ENCODE measurements around the gene MGA. TPM values are rescaled to one million over a fixed set of nuclear protein-coding genes. Genes with fewer than 3 reads are reported as not detected.

Gene MGA
- total and polyA plus RNA-seq, 2 donors (not counting 3 experiments of a cell fraction or from before 2014, with no cell fraction given): 4.1 to 36.5 TPM

- Histone ChIP-seq H3K36me3 (ENCODE audit: control insufficient read depth in 2 of 2, extremely low read depth in 1 of 2, insufficient read depth in 2 of 2, low read length in 2 of 2) (no peaks in the 10 kb centered on the region), H2AFZ (ENCODE audit: low read depth, low read length) (no peak overlapping the region), H3K4me1 (ENCODE audit: control insufficient read depth, extremely low read depth, insufficient read depth, low read length) (peaks cover 8% of the 10 kb centered on the region), H3K27ac (ENCODE audit: insufficient read depth, low read depth, low read length) (no peak overlapping the region), H3K9ac (replicated peaks; ENCODE audit: extremely low read depth, insufficient read depth, low read length) (no peak overlapping the region), H3K79me2 (ENCODE audit: control insufficient read depth, insufficient read depth, low read length) (peaks cover 74% of the 10 kb centered on the region), H3K4me2 (ENCODE audit: insufficient read depth, low read length) (no peak overlapping the region), H3K4me3 (replicated peaks in 1 of 3; ENCODE audit: insufficient read depth in 1 of 3, low read depth in 1 of 3, low read length in 3 of 3) (no peak overlapping the region), H3K27me3 (ENCODE audit: control insufficient read depth in 2 of 2, insufficient read depth in 2 of 2, low read length in 2 of 2) (no peaks in the 10 kb centered on the region), H3K9me1 (replicated peaks; ENCODE audit: control insufficient read depth, extremely low read depth, insufficient read depth, low read length) (no peaks in the 10 kb centered on the region), H3K9me3 (replicated peaks; ENCODE audit: control insufficient read depth, insufficient read depth, low read length) (no peaks in the 10 kb centered on the region), H4K20me1 (replicated peaks; ENCODE audit: control insufficient read depth, extremely low read depth, insufficient read depth, low read length) (peaks cover 8% of the 10 kb centered on the region)
- FAIRE-seq (no peak), DNase-seq (ENCODE audit: low read depth, low spot score) (no peak)
- TF ChIP-seq GATA2 (IDR thresholded peaks at IDR 0.05; ENCODE audit: insufficient read depth, insufficient read length, low read depth, low read length): no peak
- TF ChIP-seq POLR2AphosphoS5 (IDR thresholded peaks at IDR 0.05; ENCODE audit: insufficient read depth, low read depth, low read length): no peak
- TF ChIP-seq MYC (IDR thresholded peaks at IDR 0.05; ENCODE audit: low read depth, low read length): no peak
- TF ChIP-seq, protein P1, sequence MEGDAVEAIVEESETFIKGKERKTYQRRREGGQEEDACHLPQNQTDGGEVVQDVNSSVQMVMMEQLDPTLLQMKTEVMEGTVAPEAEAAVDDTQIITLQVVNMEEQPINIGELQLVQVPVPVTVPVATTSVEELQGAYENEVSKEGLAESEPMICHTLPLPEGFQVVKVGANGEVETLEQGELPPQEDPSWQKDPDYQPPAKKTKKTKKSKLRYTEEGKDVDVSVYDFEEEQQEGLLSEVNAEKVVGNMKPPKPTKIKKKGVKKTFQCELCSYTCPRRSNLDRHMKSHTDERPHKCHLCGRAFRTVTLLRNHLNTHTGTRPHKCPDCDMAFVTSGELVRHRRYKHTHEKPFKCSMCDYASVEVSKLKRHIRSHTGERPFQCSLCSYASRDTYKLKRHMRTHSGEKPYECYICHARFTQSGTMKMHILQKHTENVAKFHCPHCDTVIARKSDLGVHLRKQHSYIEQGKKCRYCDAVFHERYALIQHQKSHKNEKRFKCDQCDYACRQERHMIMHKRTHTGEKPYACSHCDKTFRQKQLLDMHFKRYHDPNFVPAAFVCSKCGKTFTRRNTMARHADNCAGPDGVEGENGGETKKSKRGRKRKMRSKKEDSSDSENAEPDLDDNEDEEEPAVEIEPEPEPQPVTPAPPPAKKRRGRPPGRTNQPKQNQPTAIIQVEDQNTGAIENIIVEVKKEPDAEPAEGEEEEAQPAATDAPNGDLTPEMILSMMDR (IDR thresholded peaks at IDR 0.05; ENCODE audit: extremely low read depth in 1 of 2, insufficient read depth in 1 of 2, low read depth in 1 of 2, low read length in 2 of 2): no peak
- TF ChIP-seq, protein P2, sequence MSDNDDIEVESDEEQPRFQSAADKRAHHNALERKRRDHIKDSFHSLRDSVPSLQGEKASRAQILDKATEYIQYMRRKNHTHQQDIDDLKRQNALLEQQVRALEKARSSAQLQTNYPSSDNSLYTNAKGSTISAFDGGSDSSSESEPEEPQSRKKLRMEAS (IDR thresholded peaks at IDR 0.05; ENCODE audit: insufficient read depth, insufficient read length): no peak
- intact Hi-C loops (cut with micrococcal nuclease) (loop anchor here (10.0 kb wide), 1 partner anchor 85 kb away; no protein-coding TSS in a partner anchor), dilution Hi-C loops (cut with MboI; ENCODE audit: extremely low pct_ligation_motif_present, low sequenced_read_pairs) (no loop called here)
- ChIA-PET CTCF (no interaction called here), POLR2A (no interaction called here)
- no TSS peak for BruUV-seq (replicated peaks)
Observed at GRCh38 chr15:41689834-41690233, 29.6 kb downstream of the MGA start.

DNA sequence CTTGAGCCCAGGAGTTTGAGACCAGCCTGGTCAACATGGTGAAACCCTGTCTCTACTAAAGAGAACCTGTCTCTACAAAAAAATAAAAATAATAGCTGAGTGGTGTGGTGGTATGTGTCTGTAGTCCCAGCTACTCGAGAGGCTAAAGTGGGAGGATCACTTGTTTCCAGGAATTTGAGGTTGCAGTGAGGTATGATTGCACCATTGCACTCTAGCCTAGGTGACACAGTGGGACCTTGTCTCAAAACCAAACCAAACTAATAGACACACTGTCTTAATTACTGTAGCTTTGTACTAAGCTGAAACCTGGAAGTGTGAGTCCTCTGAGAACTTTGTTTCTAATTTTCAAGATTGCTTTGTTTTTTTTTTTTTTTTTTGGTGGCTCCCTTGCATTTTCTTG lies 30.4 kb downstream of the MGA start:
- no peak for FAIRE-seq
- POLR2A ChIA-PET: no interaction called here
- TF ChIP-seq EZH2 (IDR thresholded peaks at IDR 0.05; ENCODE audit: borderline replicate concordance, low read depth, low read length, severe bottlenecking) (no peak), MYC (IDR thresholded peaks at IDR 0.05; ENCODE audit: low read depth, low read length) (no peak), FOS (IDR thresholded peaks at IDR 0.05; ENCODE audit: borderline replicate concordance, insufficient read depth, low read length) (no peak), JUN (IDR thresholded peaks at IDR 0.05; ENCODE audit: borderline replicate concordance, insufficient read depth, insufficient read length, low read depth) (no peak)
- TF ChIP-seq, protein P2 (IDR thresholded peaks at IDR 0.05; ENCODE audit: insufficient read depth, insufficient read length): no peak

More for the DNA sequence above, 30.4 kb downstream of the MGA start:
- DNase-seq (ENCODE audit: low read depth, low spot score): no peak
- Histone ChIP-seq H3K9ac (replicated peaks; ENCODE audit: extremely low read depth, insufficient read depth, low read length) (no peak overlapping the region), H3K9me3 (replicated peaks; ENCODE audit: control insufficient read depth, insufficient read depth, low read length) (no peaks in the 10 kb centered on the region), H4K20me1 (replicated peaks; ENCODE audit: control insufficient read depth, extremely low read depth, insufficient read depth, low read length) (peaks cover 8% of the 10 kb centered on the region), H3K27me3 (ENCODE audit: control insufficient read depth in 2 of 2, insufficient read depth in 2 of 2, low read length in 2 of 2) (no peaks in the 10 kb centered on the region), H3K79me2 (ENCODE audit: control insufficient read depth, insufficient read depth, low read length) (peaks cover 74% of the 10 kb centered on the region), H3K4me1 (ENCODE audit: control insufficient read depth, extremely low read depth, insufficient read depth, low read length) (peaks cover 14% of the 10 kb centered on the region), H3K4me3 (replicated peaks in 1 of 3; ENCODE audit: insufficient read depth in 1 of 3, low read depth in 1 of 3, low read length in 3 of 3) (no peak overlapping the region), H3K27ac (ENCODE audit: insufficient read depth, low read depth, low read length) (no peak overlapping the region), H2AFZ (ENCODE audit: low read depth, low read length) (no peak overlapping the region), H3K9me1 (replicated peaks; ENCODE audit: control insufficient read depth, extremely low read depth, insufficient read depth, low read length) (no peaks in the 10 kb centered on the region), H3K36me3 (ENCODE audit: control insufficient read depth in 2 of 2, extremely low read depth in 1 of 2, insufficient read depth in 2 of 2, low read length in 2 of 2) (no peaks in the 10 kb centered on the region), H3K4me2 (ENCODE audit: insufficient read depth, low read length) (no peak overlapping the region)
- no TSS peak for BruUV-seq (replicated peaks)
- intact Hi-C loops (cut with micrococcal nuclease) (loop anchor here (10.0 kb wide), 1 partner anchor 86 kb away; no protein-coding TSS in a partner anchor), dilution Hi-C loops (cut with MboI; ENCODE audit: extremely low pct_ligation_motif_present, low sequenced_read_pairs) (no loop called here)
- CTCF ChIA-PET: interaction anchor here (0.7 kb wide), 1 partner anchor 82 kb away, joined by 4 read pairs; no protein-coding TSS in a partner anchor

All from endothelial cell of umbilical vein (primary cell).